DND-41 (cell line): Measurements from ENCODE around the gene ADCY1.

ENCODE experiments used
- EZH2 ChIP-seq: IDR thresholded peaks from 3 replicates; pipeline ENCODE4 v1.6.1; 2012; ENCODE audit warnings: borderline replicate concordance, low read depth, mild to moderate bottlenecking, moderate library complexity, low read length, inconsistent platforms; ENCODE audit not compliant: severe bottlenecking
- TF ChIP-seq, protein P1 (sequence below): IDR thresholded peaks from 2 replicates; pipeline ENCODE4 v1.5.1; 2012; ENCODE audit warnings: borderline replicate concordance, low read length, moderate library complexity, mild to moderate bottlenecking; ENCODE audit not compliant: poor library complexity, severe bottlenecking; ENCODE audit errors: extremely low read depth

DNA sequence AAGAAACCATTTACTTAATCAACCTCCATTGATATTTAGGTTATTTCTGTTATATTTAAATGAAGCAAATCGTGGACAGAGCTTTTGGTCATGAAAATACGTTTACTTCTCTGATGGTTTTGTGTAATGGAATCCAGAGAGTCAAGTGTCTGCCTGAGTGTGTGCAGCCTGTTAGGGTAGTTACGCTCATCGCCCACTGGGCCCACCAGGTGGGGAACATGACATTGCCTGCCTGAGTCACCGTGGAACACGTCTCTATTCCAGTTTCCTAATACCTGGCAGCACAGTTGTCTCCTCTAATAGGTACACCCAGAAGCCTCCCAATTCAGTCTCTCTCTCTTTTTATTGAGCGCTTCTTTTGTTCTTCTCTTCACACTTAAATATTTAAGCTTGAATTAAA is 91.0 kb downstream of the ADCY1 start:
- TF ChIP-seq, protein P1, sequence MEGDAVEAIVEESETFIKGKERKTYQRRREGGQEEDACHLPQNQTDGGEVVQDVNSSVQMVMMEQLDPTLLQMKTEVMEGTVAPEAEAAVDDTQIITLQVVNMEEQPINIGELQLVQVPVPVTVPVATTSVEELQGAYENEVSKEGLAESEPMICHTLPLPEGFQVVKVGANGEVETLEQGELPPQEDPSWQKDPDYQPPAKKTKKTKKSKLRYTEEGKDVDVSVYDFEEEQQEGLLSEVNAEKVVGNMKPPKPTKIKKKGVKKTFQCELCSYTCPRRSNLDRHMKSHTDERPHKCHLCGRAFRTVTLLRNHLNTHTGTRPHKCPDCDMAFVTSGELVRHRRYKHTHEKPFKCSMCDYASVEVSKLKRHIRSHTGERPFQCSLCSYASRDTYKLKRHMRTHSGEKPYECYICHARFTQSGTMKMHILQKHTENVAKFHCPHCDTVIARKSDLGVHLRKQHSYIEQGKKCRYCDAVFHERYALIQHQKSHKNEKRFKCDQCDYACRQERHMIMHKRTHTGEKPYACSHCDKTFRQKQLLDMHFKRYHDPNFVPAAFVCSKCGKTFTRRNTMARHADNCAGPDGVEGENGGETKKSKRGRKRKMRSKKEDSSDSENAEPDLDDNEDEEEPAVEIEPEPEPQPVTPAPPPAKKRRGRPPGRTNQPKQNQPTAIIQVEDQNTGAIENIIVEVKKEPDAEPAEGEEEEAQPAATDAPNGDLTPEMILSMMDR, result no peak
- TF ChIP-seq EZH2, result no peak
